IMR-90 (cell line): ENCODE data around the gene FXYD6. TPM values are rescaled to one million over a fixed set of nuclear protein-coding genes. Genes with fewer than 3 reads are reported as not detected.

Experiments
- ATAC-seq: fragments of 200-7000 bp; cut with Tn5 transposase; 2 replicates; pipeline ENCODE4 v1.9.1; 2020; ENCODE audit warnings: low read depth, mild to moderate bottlenecking, moderate library complexity
- BruUV-seq: library from RNA; stranded (reverse); fragments of 400-500 nt; replicated peaks from 2 replicates; lab custom pipeline; 2021; lab: Mats Ljungman, UMichigan
- CTCF ChIA-PET: fragments of 300-600 bp; formaldehyde crosslinking; extraction: SDS; loops from one replicate; lab custom pipeline; 2021; ENCODE audit warnings: antibody characterized with exemption; lab: Yijun Ruan, JAX
- POLR2A ChIA-PET: fragments of 300-600 bp; sonication (Branson Sonifier 250); formaldehyde crosslinking; loops from one replicate; lab custom pipeline; 2022; ENCODE audit warnings: antibody characterized with exemption; ENCODE audit not compliant: unreplicated experiment; lab: Charles Lee
- DNase-seq: peaks from one replicate; pipeline ENCODE4 v3.0.0; 2013
- H2AFZ ChIP-seq: replicated peaks from 2 replicates; pipeline ENCODE3; 2013; ENCODE audit warnings: low read length, mild to moderate bottlenecking; ENCODE audit not compliant: poor library complexity
- H2AK5ac ChIP-seq: 2 replicates; pipeline ENCODE4 v1.6.1; 2013; ENCODE audit warnings: low read depth, low read length, inconsistent platforms
- H2AK9ac ChIP-seq: replicated peaks from 2 replicates; pipeline ENCODE3; 2013; ENCODE audit warnings: mild to moderate bottlenecking, low read depth, low read length, moderate library complexity; ENCODE audit not compliant: poor library complexity
- H2BK120ac ChIP-seq: 2 replicates; pipeline ENCODE4 v1.6.1; 2013; ENCODE audit warnings: low read depth, low read length, inconsistent platforms
- H2BK15ac ChIP-seq: 3 replicates; pipeline ENCODE4 v1.6.1; 2013; ENCODE audit warnings: low read depth, low read length, inconsistent platforms
- H2BK20ac ChIP-seq: 2 replicates; pipeline ENCODE4 v1.6.1; 2013; ENCODE audit warnings: low read depth, mild to moderate bottlenecking, inconsistent platforms, low read length, moderate library complexity
- H2BK5ac ChIP-seq: 2 replicates; pipeline ENCODE4 v1.6.1; 2013; ENCODE audit warnings: mild to moderate bottlenecking, low read depth, low read length, inconsistent platforms; ENCODE audit not compliant: poor library complexity, severe bottlenecking
- H3K14ac ChIP-seq: replicated peaks from 2 replicates; pipeline ENCODE4 v1.6.1; 2013; ENCODE audit warnings: low read depth, low read length, inconsistent platforms
- H3K18ac ChIP-seq: 2 replicates; pipeline ENCODE4 v1.6.1; 2013; ENCODE audit warnings: low read depth, low read length, control low read depth
- H3K23ac ChIP-seq: 2 replicates; pipeline ENCODE4 v1.6.1; 2013; ENCODE audit warnings: low read depth, low read length, inconsistent platforms
- H3K27ac ChIP-seq: 2 replicates; pipeline ENCODE4 v1.5.1; 2013; ENCODE audit warnings: mild to moderate bottlenecking, control low read depth, low read length; ENCODE audit not compliant: insufficient read depth
- H3K27me3 ChIP-seq: 2 replicates; pipeline ENCODE4 v1.6.1; 2013; ENCODE audit warnings: low read length; ENCODE audit not compliant: control insufficient read depth, insufficient read depth
- H3K36me3 ChIP-seq: 2 replicates; pipeline ENCODE4 v1.6.1; 2013; ENCODE audit warnings: low read length, mixed read lengths; ENCODE audit not compliant: control insufficient read depth, insufficient read depth
- H3K4ac ChIP-seq: 2 replicates; pipeline ENCODE4 v1.6.1; 2013; ENCODE audit warnings: low read depth, low read length, inconsistent platforms
- H3K4me1 ChIP-seq: 2 replicates; pipeline ENCODE4 v1.6.1; 2013; ENCODE audit warnings: low read length, mixed read lengths; ENCODE audit not compliant: control insufficient read depth, insufficient read depth
- H3K4me2 ChIP-seq: 2 replicates; pipeline ENCODE4 v1.6.1; 2013; ENCODE audit warnings: low read depth, mild to moderate bottlenecking, control low read depth, low read length, moderate library complexity
- H3K4me3 ChIP-seq: 2 replicates; pipeline ENCODE4 v1.5.1; 2013; ENCODE audit warnings: low read depth, mild to moderate bottlenecking, control low read depth, low read length, moderate library complexity; ENCODE audit not compliant: insufficient read depth
- H3K56ac ChIP-seq: 2 replicates; pipeline ENCODE4 v1.6.1; 2013; ENCODE audit warnings: low read length, inconsistent platforms; ENCODE audit not compliant: insufficient read depth; ENCODE audit errors: extremely low read depth
- H3K79me1 ChIP-seq, 2 experiments: 2 replicates each; pipeline ENCODE4 v1.6.1; 2013; ENCODE audit warnings: low read length in 2 of 2, inconsistent platforms in 1 of 2, low read depth in 1 of 2
- H3K9ac ChIP-seq: 2 replicates; pipeline ENCODE4 v1.6.1; 2013; ENCODE audit warnings: low read depth, low read length, control low read depth
- H3K9me1 ChIP-seq: 2 replicates; pipeline ENCODE4 v1.6.1; 2013; ENCODE audit warnings: low read length, inconsistent platforms; ENCODE audit not compliant: insufficient read depth
- H3K9me3 ChIP-seq: 2 replicates; pipeline ENCODE4 v1.6.1; 2013; ENCODE audit warnings: low read length; ENCODE audit not compliant: control insufficient read depth, insufficient read depth
- H4K20me1 ChIP-seq: 2 replicates; pipeline ENCODE4 v1.6.1; 2013; ENCODE audit warnings: low read length, inconsistent platforms; ENCODE audit not compliant: insufficient read depth
- H4K5ac ChIP-seq: 2 replicates; pipeline ENCODE4 v1.6.1; 2013; ENCODE audit warnings: mild to moderate bottlenecking, low read depth, low read length, control low read depth
- H4K8ac ChIP-seq, 2 experiments: 2 replicates each; pipeline ENCODE4 v1.6.1; 2013; ENCODE audit warnings: low read depth in 2 of 2, low read length in 2 of 2, control low read depth in 1 of 2, inconsistent platforms in 1 of 2
- H4K91ac ChIP-seq: 2 replicates; pipeline ENCODE4 v1.6.1; 2013; ENCODE audit warnings: low read depth, low read length, inconsistent platforms; ENCODE audit not compliant: insufficient read depth
- BHLHE40 ChIP-seq: fragments of 150-350 bp; IDR thresholded peaks from 2 replicates; pipeline ENCODE4 v1.6.1; 2016; ENCODE audit warnings: mild to moderate bottlenecking, low read depth, low read length
- CEBPB ChIP-seq: IDR thresholded peaks from 2 replicates; pipeline ENCODE4 v1.6.1; 2012; ENCODE audit warnings: low read depth, low read length, improper control_type of control experiment
- CHD1 ChIP-seq: IDR thresholded peaks from 2 replicates; pipeline ENCODE4 v1.6.1; 2012; ENCODE audit warnings: low read depth, low read length, improper control_type of control experiment
- CTCF ChIP-seq: conservative IDR thresholded peaks from 2 replicates; pipeline ENCODE4 v1.5.1; 2012; ENCODE audit warnings: mild to moderate bottlenecking, low read depth, low read length, improper control_type of control experiment
- MAFK ChIP-seq: IDR thresholded peaks from 2 replicates; pipeline ENCODE4 v1.6.1; 2012; ENCODE audit warnings: low read depth, low read length, improper control_type of control experiment
- MAZ ChIP-seq: IDR thresholded peaks from 2 replicates; pipeline ENCODE4 v1.6.1; 2012; ENCODE audit warnings: low read depth, mild to moderate bottlenecking, low read length, improper control_type of control experiment, moderate library complexity, borderline replicate concordance
- MXI1 ChIP-seq: IDR thresholded peaks from 2 replicates; pipeline ENCODE4 v1.6.1; 2012; ENCODE audit warnings: low read depth, mild to moderate bottlenecking, low read length, moderate library complexity, borderline replicate concordance
- NFE2L2 ChIP-seq: fragments of 150-350 bp; IDR thresholded peaks from 2 replicates; pipeline ENCODE4 v1.6.1; 2016; ENCODE audit warnings: low read depth, mild to moderate bottlenecking, low read length
- POLR2A ChIP-seq: IDR thresholded peaks from 2 replicates; pipeline ENCODE4 v1.6.1; 2012; ENCODE audit warnings: mild to moderate bottlenecking, low read depth, low read length
- RAD21 ChIP-seq: IDR thresholded peaks from 2 replicates; pipeline ENCODE4 v1.6.1; 2012; ENCODE audit warnings: low read length, improper control_type of control experiment
- RCOR1 ChIP-seq: IDR thresholded peaks from 2 replicates; pipeline ENCODE4 v1.6.1; 2012; ENCODE audit warnings: mild to moderate bottlenecking, low read length, improper control_type of control experiment; ENCODE audit not compliant: insufficient replicate concordance
- RFX5 ChIP-seq: IDR thresholded peaks from 2 replicates; pipeline ENCODE4 v1.8.0; 2012; ENCODE audit warnings: low read depth, mild to moderate bottlenecking, low read length, moderate library complexity
- USF2 ChIP-seq: fragments of 150-350 bp; IDR thresholded peaks from 2 replicates; pipeline ENCODE4 v1.6.1; 2017; ENCODE audit warnings: mild to moderate bottlenecking, antibody characterized with exemption, low read length, low read depth
- WGBS, 2 experiments: methylation state at CpG; one replicate each; pipeline versions ENCODE4 v1.1.5 to v1.1.7; 2013; ENCODE audit warnings: missing lambda C conversion rate in 2 of 2; ENCODE audit not compliant: insufficient read length in 1 of 2; ENCODE audit errors: extremely low coverage in 2 of 2; 5-methylcytosine and 5-hydroxymethylcytosine counted together
- dilution Hi-C: fragments of 300-500 bp; cut with HindIII; formaldehyde crosslinking; loops from one replicate; pipeline ENCODE4 v1.14.3; 2018; ENCODE audit warnings: low sequenced_read_pairs; ENCODE audit not compliant: unreplicated experiment
- in situ Hi-C: fragments of 300-500 bp; cut with MboI; formaldehyde crosslinking; loops from 3 replicates; pipeline ENCODE4 v1.14.3; 2019; ENCODE audit warnings: low sequenced_read_pairs, inconsistent platforms, mixed read lengths
- intact Hi-C: fragments of 100-400 bp; cut with micrococcal nuclease; formaldehyde crosslinking; loops from 2 replicates; pipeline ENCODE4 v1.10.0; 2022
- polyA plus RNA-seq, 3 experiments: library from polyadenylated mRNA; depleted of rRNA; stranded (reverse); fragments of >200 nt; gene quantifications; 2 replicates each; pipeline ENCODE4 v1.2.3, GENCODE V29; 2012; ENCODE audit warnings: low replicate concordance in 1 of 3
- total RNA-seq: library from RNA; depleted of rRNA; stranded (reverse); fragments of >200 nt; gene quantifications from 2 replicates; pipeline ENCODE4 v1.2.3, GENCODE V29; 2012

Gene FXYD6
- total and polyA plus RNA-seq, 2 of the 4 experiments (the other 2 are of a cell fraction), result 0.32 TPM; not detected in 1

DNA sequence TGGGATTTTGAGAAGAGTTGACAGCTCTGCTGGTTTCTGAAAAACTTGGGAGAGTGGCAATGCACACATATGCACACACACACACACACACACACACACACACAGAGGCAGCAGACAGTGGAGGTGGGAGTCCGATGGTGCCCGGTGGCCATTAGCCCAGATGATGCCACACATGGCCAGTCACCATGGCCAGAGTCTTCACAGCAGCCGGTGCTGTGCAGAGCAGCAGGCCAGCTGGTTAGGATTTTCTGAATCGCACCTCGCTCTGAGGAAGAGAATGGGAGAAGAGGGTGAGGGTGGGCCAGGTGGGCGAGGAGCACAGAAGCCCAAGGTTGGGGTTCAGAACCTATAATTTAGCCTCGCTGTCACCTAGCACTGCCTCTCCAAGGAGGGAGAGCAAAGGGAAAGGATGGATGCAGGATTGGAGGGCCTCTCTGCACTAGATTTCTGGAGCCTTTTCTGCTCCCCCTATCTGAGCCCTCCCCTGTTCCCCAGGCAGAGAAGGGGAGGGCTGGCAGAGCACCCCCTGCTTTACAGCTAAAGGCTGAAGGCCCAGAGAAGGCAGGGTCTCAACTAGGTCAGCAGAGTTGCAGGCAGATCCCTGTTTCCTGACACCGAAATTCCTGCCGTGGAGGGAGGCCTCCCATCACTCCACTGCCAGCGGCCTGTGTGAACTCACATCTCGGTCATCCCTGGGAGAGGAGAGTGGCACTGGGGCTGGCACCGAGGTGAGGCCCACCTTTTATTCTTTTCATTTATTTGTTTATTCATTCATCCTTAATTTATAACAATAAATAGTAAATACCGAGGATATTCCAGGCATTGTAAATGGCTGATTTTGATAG, 25.8 kb upstream of the FXYD6 start (continued):
- TF ChIP-seq MAZ, result no peak

DNA sequence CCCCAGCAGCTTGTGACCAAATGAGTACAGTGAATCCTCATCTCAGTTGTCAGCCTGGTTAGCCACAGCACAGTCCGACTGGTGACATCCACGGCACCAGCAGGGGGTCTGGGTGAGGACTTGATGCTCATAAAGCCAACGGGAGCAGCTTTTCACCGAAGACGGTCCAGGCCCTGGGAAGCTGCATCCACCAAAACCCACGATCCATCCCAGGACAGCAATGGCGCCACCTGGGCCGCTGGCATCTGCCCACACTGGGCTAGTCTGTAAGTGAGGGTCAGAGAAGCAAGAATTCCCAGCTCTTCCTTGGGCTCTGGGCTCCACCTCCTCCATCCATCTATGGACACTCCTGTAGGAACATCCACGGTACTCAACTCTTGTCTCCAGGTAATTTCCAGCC, 25.1 kb upstream of the FXYD6 start:
- no peaks in the 10 kb centered on the region for H3K36me3 ChIP-seq
- H2BK5ac ChIP-seq, result no peak overlapping the region
- no peak overlapping the region for H4K8ac ChIP-seq
- WGBS, 2 experiments, result 58% methylated on average over 2 of the region's 9 CpGs; no CpG with 5 or more reads in 1 of the 2 experiments
- BruUV-seq, result no TSS peak
- no peak overlapping the region for H3K18ac ChIP-seq
- no peak overlapping the region for H3K4me3 ChIP-seq
- H3K9me1 ChIP-seq, result no peaks in the 10 kb centered on the region
- no peak overlapping the region for H2AK9ac ChIP-seq
- intact Hi-C loops (no loop called here), dilution Hi-C loops (no loop called here), in situ Hi-C loops (no loop called here)
- ChIA-PET POLR2A (no interaction called here), CTCF (no interaction called here)
- no peak overlapping the region for H3K14ac ChIP-seq
- no peak overlapping the region for H4K5ac ChIP-seq
- no peaks in the 10 kb centered on the region for H4K20me1 ChIP-seq
- H2AK5ac ChIP-seq, result no peak overlapping the region
- no peak overlapping the region for H2BK15ac ChIP-seq
- H3K4me1 ChIP-seq, result no peaks in the 10 kb centered on the region
- H2BK20ac ChIP-seq, result no peak overlapping the region
- H3K9ac ChIP-seq, result no peak overlapping the region
- H3K56ac ChIP-seq, result no peak overlapping the region
- H3K4me2 ChIP-seq, result no peak overlapping the region
- H2AFZ ChIP-seq, result no peak overlapping the region
- no peak for DNase-seq
- H3K9me3 ChIP-seq, result no peaks in the 10 kb centered on the region
- no peak overlapping the region for H3K4ac ChIP-seq
- H3K79me1 ChIP-seq, result no peaks in the 10 kb centered on the region
- peaks cover 2% of the 10 kb centered on the region; the same call in 1 of the 2 replicates for H3K27me3 ChIP-seq
- no peak overlapping the region for H3K27ac ChIP-seq
- H2BK120ac ChIP-seq, result no peak overlapping the region
- TF ChIP-seq CTCF, result no peak
- TF ChIP-seq MAFK, result no peak
- TF ChIP-seq POLR2A, result no peak
- TF ChIP-seq CHD1, result no peak
- no peak for TF ChIP-seq BHLHE40
- TF ChIP-seq RCOR1, result no peak
- TF ChIP-seq RAD21, result no peak
- TF ChIP-seq CEBPB, result no peak
- TF ChIP-seq RFX5, result no peak
- no peak for TF ChIP-seq MXI1
- TF ChIP-seq MAZ, result no peak
- TF ChIP-seq NFE2L2, result no peak
- no peak for TF ChIP-seq USF2
- no peak overlapping the region for H3K23ac ChIP-seq
- H4K91ac ChIP-seq, result no peak overlapping the region
- no peak for ATAC-seq
